ENCODE data around the gene TRMT11. TPM values are rescaled to one million over a fixed set of nuclear protein-coding genes. Genes with fewer than 3 reads are reported as not detected.

Gene TRMT11
- polyA plus RNA-seq, 3 donors, result 2.1 to 3.3 (median 2.1) TPM

GRCh38 chr6:126069449-126069848 is 83.1 kb downstream of the TRMT11 start:
- no peaks in the 10 kb centered on the region for H3K79me2 ChIP-seq (ENCODE audit: insufficient read depth, low read length)
- WGBS (ENCODE audit: insufficient coverage), result 97% methylated on average over 4 of the region's 6 CpGs
- H3K27ac ChIP-seq (ENCODE audit: low read depth in 1 of 2, low read length in 2 of 2), result no peak overlapping the region
- TF ChIP-seq, protein P1, sequence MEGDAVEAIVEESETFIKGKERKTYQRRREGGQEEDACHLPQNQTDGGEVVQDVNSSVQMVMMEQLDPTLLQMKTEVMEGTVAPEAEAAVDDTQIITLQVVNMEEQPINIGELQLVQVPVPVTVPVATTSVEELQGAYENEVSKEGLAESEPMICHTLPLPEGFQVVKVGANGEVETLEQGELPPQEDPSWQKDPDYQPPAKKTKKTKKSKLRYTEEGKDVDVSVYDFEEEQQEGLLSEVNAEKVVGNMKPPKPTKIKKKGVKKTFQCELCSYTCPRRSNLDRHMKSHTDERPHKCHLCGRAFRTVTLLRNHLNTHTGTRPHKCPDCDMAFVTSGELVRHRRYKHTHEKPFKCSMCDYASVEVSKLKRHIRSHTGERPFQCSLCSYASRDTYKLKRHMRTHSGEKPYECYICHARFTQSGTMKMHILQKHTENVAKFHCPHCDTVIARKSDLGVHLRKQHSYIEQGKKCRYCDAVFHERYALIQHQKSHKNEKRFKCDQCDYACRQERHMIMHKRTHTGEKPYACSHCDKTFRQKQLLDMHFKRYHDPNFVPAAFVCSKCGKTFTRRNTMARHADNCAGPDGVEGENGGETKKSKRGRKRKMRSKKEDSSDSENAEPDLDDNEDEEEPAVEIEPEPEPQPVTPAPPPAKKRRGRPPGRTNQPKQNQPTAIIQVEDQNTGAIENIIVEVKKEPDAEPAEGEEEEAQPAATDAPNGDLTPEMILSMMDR (IDR thresholded peaks at IDR 0.05), result no peak
- no peaks in the 10 kb centered on the region for H3K4me1 ChIP-seq (ENCODE audit: control insufficient read depth in 1 of 2, insufficient read depth in 2 of 2, low read length in 2 of 2)
- no peak overlapping the region for H3K9ac ChIP-seq (ENCODE audit: insufficient read depth, low read length, poor library complexity, severe bottlenecking)
- no peaks in the 10 kb centered on the region for H3K36me3 ChIP-seq (replicated peaks in 1 of 2; ENCODE audit: control insufficient read depth in 1 of 2, insufficient read depth in 2 of 2, low read length in 2 of 2)
- no peak overlapping the region for H3K4me3 ChIP-seq (replicated peaks in 1 of 3; ENCODE audit: low read depth in 2 of 3, low read length in 3 of 3)
- peaks cover 0 to 10% (median 1%) of the 10 kb centered on the region in 7 donors for H3K9me3 Mint-ChIP-seq
- H3K4me3 Mint-ChIP-seq, result no peak overlapping the region
- no peaks in the 10 kb centered on the region for H3K4me1 Mint-ChIP-seq
- H2AFZ ChIP-seq (ENCODE audit: insufficient read depth, low read depth, low read length, poor library complexity, severe bottlenecking), result no peak overlapping the region
- DNase-seq, result no peak
- intact Hi-C loops (cut with micrococcal nuclease), result no loop called here
- no peak overlapping the region for H3K4me2 ChIP-seq (replicated peaks; ENCODE audit: extremely low read depth, low read length, poor library complexity, severe bottlenecking)
- peaks cover 0 to 3% of the 10 kb centered on the region in 2 donors for H3K9me3 ChIP-seq (replicated peaks in 1 of 2; ENCODE audit: control insufficient read depth in 1 of 2, insufficient read depth in 1 of 2, low read length in 2 of 2)
- peaks cover 0 to 2% (median 0%) of the 10 kb centered on the region in 3 donors for H3K27me3 Mint-ChIP-seq (ENCODE audit: low read depth in 3 of 3)
- no peaks in the 10 kb centered on the region for H3K27me3 ChIP-seq (ENCODE audit: control insufficient read depth in 2 of 2, insufficient read depth in 2 of 2, low read length in 2 of 2)
- no peak overlapping the region for H3K27ac Mint-ChIP-seq
- H3K36me3 Mint-ChIP-seq, result peaks cover 0 to 2% of the 10 kb centered on the region in 2 donors
- no peaks in the 10 kb centered on the region for H4K20me1 ChIP-seq (ENCODE audit: insufficient read depth, low read length)

- DNase-seq, result no peak
- Histone ChIP-seq H4K20me1 (ENCODE audit: insufficient read depth, low read length) (no peaks in the 10 kb centered on the region), H3K27ac (ENCODE audit: low read depth in 1 of 2, low read length in 2 of 2) (no peak overlapping the region), H3K9ac (ENCODE audit: insufficient read depth, low read length, poor library complexity, severe bottlenecking) (no peak overlapping the region), H3K9me3 (replicated peaks in 1 of 2; ENCODE audit: control insufficient read depth in 1 of 2, insufficient read depth in 1 of 2, low read length in 2 of 2) (peaks cover 0 to 8% of the 10 kb centered on the region in 2 donors), H3K36me3 (replicated peaks in 1 of 2; ENCODE audit: control insufficient read depth in 1 of 2, insufficient read depth in 2 of 2, low read length in 2 of 2) (no peaks in the 10 kb centered on the region), H3K27me3 (ENCODE audit: control insufficient read depth in 2 of 2, insufficient read depth in 2 of 2, low read length in 2 of 2) (no peaks in the 10 kb centered on the region), H3K79me2 (ENCODE audit: insufficient read depth, low read length) (no peaks in the 10 kb centered on the region), H2AFZ (ENCODE audit: insufficient read depth, low read depth, low read length, poor library complexity, severe bottlenecking) (no peak overlapping the region), H3K4me2 (replicated peaks; ENCODE audit: extremely low read depth, low read length, poor library complexity, severe bottlenecking) (no peak overlapping the region), H3K4me1 (ENCODE audit: control insufficient read depth in 1 of 2, insufficient read depth in 2 of 2, low read length in 2 of 2) (no peaks in the 10 kb centered on the region), H3K4me3 (replicated peaks in 1 of 3; ENCODE audit: low read depth in 2 of 3, low read length in 3 of 3) (no peak overlapping the region)
- peak overlapping the region in 1 of 7 donors; percentile 4 for H3K27ac Mint-ChIP-seq
- intact Hi-C loops (cut with micrococcal nuclease), result no loop called here
- H3K36me3 Mint-ChIP-seq, result peaks cover 0 to 2% of the 10 kb centered on the region in 2 donors
- H3K27me3 Mint-ChIP-seq (ENCODE audit: low read depth in 3 of 3), result peaks cover 0 to 2% (median 0%) of the 10 kb centered on the region in 3 donors
- WGBS (ENCODE audit: insufficient coverage), result 100% methylated on average over 2 of the region's 7 CpGs
- TF ChIP-seq, protein P1 (IDR thresholded peaks at IDR 0.05), result no peak
- H3K4me3 Mint-ChIP-seq, result no peak overlapping the region
- H3K9me3 Mint-ChIP-seq, result peaks cover 1 to 13% (median 6%) of the 10 kb centered on the region in 7 donors
- no peaks in the 10 kb centered on the region for H3K4me1 Mint-ChIP-seq
Observed at GRCh38 chr6:126071000-126071647, 84.8 kb downstream of the TRMT11 start.
